ENCODE measurements around the gene CPVL. TPM values are rescaled to one million over a fixed set of nuclear protein-coding genes. Genes with fewer than 3 reads are reported as not detected.

The CPVL gene
- total RNA-seq, 6 experiments from 2014 or later = 6.2 to 23.4 (median 8.8) TPM

DNA sequence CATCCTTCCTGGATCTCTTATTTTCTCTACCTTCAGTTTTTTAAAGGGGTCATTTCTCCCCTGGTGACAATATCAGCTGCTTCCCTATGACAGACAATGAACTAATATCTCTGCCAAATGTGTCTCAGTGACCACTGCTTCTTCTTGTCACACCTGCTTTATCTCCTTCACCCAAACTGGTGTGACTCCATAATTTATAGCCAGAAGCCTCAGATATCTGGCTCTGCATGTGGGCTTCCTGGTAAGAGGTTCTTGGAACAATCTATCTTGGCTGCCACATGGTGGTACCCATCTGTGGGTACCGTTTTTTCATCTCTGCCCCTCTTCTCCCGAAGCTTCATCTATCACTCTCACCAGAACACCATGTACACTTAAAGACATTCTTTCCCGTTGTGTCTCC lies 37.0 kb downstream of the CPVL start:
- WGBS (ENCODE audit: insufficient coverage, low coverage, low lambda C conversion rate, missing lambda C conversion rate) = 39% methylated on average over 3 of the region's 3 CpGs
- intact Hi-C loops (cut with DNase I) = loop anchor here (5.0 to 10.0 kb wide), 2 partner anchors 185 to 187 kb away; no protein-coding TSS in a partner anchor
- no peak for ATAC-seq
- Histone ChIP-seq H3K27me3 (no peaks in the 10 kb centered on the region), H3K4me3 (no peak overlapping the region), H3K9me3 (no peaks in the 10 kb centered on the region), H3K36me3 (no peaks in the 10 kb centered on the region), H3K4me1 (no peaks in the 10 kb centered on the region), H3K27ac (no peak overlapping the region)
- no peak for DNase-seq
- no peak for TF ChIP-seq CTCF (IDR thresholded peaks at IDR 0.05)

DNA sequence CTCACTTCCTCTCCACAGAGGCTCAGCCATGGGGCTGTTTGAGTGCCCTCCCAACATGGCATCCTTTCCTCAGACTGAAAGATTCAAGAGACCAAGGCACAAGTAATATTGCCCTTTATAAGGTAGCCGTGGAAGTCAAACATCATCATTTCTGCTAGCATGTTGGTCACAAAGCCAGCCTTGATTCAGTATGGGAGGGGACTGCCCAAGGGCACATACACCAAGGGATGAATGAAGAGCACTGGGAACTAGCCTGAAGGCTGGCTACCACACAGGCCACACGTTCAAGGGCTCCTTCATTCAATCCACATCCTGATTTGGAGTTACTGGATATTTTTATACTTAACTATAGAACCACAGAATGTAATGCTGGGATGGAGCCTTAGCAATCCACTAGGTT lies 39.3 kb downstream of the CPVL start:
- TF ChIP-seq CTCF (IDR thresholded peaks at IDR 0.05) (no peak), POLR2A (IDR thresholded peaks at IDR 0.05) (no peak)
- Histone ChIP-seq H3K36me3 (no peaks in the 10 kb centered on the region), H3K27me3 (no peaks in the 10 kb centered on the region), H3K4me1 (no peaks in the 10 kb centered on the region), H3K9me3 (no peaks in the 10 kb centered on the region), H3K27ac (no peak overlapping the region), H3K4me3 (no peak overlapping the region)
- WGBS (ENCODE audit: insufficient coverage, low coverage, low lambda C conversion rate, missing lambda C conversion rate) = 80% methylated on average over 1 of the region's 2 CpGs
- DNase-seq (no peak), ATAC-seq (no peak)
- intact Hi-C loops (cut with DNase I) = loop anchor here (5.0 to 10.0 kb wide), 2 partner anchors 182 to 185 kb away; no protein-coding TSS in a partner anchor

DNA sequence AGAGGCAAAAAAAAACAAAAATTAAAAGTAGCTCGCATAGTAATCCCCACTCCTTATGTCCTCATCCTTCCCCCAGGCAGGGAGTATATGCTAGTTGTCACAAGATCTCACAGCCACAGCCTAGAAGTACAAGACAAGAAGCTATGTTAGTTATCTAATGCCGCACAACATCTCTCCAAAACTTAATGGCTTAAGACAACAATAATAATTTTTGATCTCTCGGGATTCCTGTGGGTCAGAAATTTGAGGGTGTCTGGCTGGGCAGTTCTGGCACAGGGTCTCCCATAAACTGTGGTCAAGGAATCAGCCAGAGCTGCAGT lies 39.7 kb downstream of the CPVL start:
- DNase-seq (no peak), ATAC-seq (no peak)
- H3K36me3 ChIP-seq = no peaks in the 10 kb centered on the region
- no peaks in the 10 kb centered on the region for H3K9me3 ChIP-seq
- 3% methylated on average over 2 of the region's 3 CpGs for WGBS (ENCODE audit: insufficient coverage, low coverage, low lambda C conversion rate, missing lambda C conversion rate)
- no peak overlapping the region for H3K27ac ChIP-seq
- H3K27me3 ChIP-seq = no peaks in the 10 kb centered on the region
- no peak for TF ChIP-seq POLR2A (IDR thresholded peaks at IDR 0.05)
- TF ChIP-seq CTCF (IDR thresholded peaks at IDR 0.05) = no peak
- intact Hi-C loops (cut with DNase I) = loop anchor here (5.0 to 10.0 kb wide), 2 partner anchors 182 to 184 kb away; no protein-coding TSS in a partner anchor
- H3K4me1 ChIP-seq = no peaks in the 10 kb centered on the region
- no peak overlapping the region for H3K4me3 ChIP-seq

- no peaks in the 10 kb centered on the region for H3K36me3 ChIP-seq
- H3K4me1 ChIP-seq = peaks cover 0 to 4% (median under 1%) of the 10 kb centered on the region in 4 donors
- H3K4me3 ChIP-seq = no peak overlapping the region
- H3K9me3 ChIP-seq = no peaks in the 10 kb centered on the region
- intact Hi-C loops (cut with DNase I) = loop anchor here (5.0 to 10.0 kb wide), 2 partner anchors 181 to 184 kb away; no protein-coding TSS in a partner anchor
- no peak overlapping the region for H3K27ac ChIP-seq
- ATAC-seq (peak; percentile 88 to 92 (median 89)), DNase-seq (peak in 1 of 3 donors; percentile 52)
- H3K27me3 ChIP-seq = no peaks in the 10 kb centered on the region
- 61% methylated on average over 3 of the region's 4 CpGs for WGBS (ENCODE audit: insufficient coverage, low coverage, low lambda C conversion rate, missing lambda C conversion rate)
- TF ChIP-seq CTCF (IDR thresholded peaks at IDR 0.05) (peak; percentile 82 to 85 (median 82)), POLR2A (IDR thresholded peaks at IDR 0.05) (no peak)
Observed at GRCh38 chr7:29105752-29106668, 40.3 kb downstream of the CPVL start.
